Stimulated activated CD4-positive, alpha-beta T cell treated with anti-CD3 and anti-CD28 coated beads, Interleukin-4, amount 100 ng/mL, for 1 hour (primary cell): ENCODE data around the gene CSNK2B.
"Not testable (repeated sequence)": the region's sequence is repeated elsewhere in the genome, so short reads cannot be mapped to it uniquely, and the experiment has no call there.

Source experiments
- DNase-seq: peaks from one replicate; pipeline ENCODE4 v3.0.0-alpha.2; 2020

Gene CSNK2B

GRCh38 chr6:31691078-31691463 is 25.2 kb downstream of the CSNK2B start:
- DNase-seq = no peak

- DNase-seq = no peak
Observed at GRCh38 chr6:31691564-31692108, 25.8 kb downstream of the CSNK2B start.

- no peak for DNase-seq
Observed at GRCh38 chr6:31692353-31692752, 26.5 kb downstream of the CSNK2B start.

- no peak for DNase-seq
Observed at GRCh38 chr6:31692886-31693285, 27.0 kb downstream of the CSNK2B start.

- DNase-seq = no peak
Observed at GRCh38 chr6:31693535-31693934, 27.7 kb downstream of the CSNK2B start.

GRCh38 chr6:31697555-31697954 is 31.7 kb downstream of the CSNK2B start:
- no peak for DNase-seq

GRCh38 chr6:31700740-31701401 is 35.0 kb downstream of the CSNK2B start:
- DNase-seq = no peak

- no peak for DNase-seq
Observed at GRCh38 chr6:31701666-31702404, 36.0 kb downstream of the CSNK2B start.

GRCh38 chr6:31702405-31702818 is 36.5 kb downstream of the CSNK2B start:
- peak; percentile 33 for DNase-seq

GRCh38 chr6:31702819-31703716 is 37.2 kb downstream of the CSNK2B start, which contains the start of gene ABHD16A:
TSS of gene ABHD16A (minus strand) at chr6:31703324. CDS start at chr6:31703281, 43 bp downstream.
- peak; percentile 98 for DNase-seq

- DNase-seq = no peak
Observed at GRCh38 chr6:31705931-31706330, 40.1 kb downstream of the CSNK2B start.

- no peak for DNase-seq
Observed at GRCh38 chr6:31706599-31706998, 40.7 kb downstream of the CSNK2B start, which contains the start of gene LY6G6F. TSS of gene LY6G6F (plus strand) at chr6:31706866. CDS start at chr6:31706907, 41 bp downstream.

GRCh38 chr6:31707701-31708100 is 41.8 kb downstream of the CSNK2B start:
- no peak for DNase-seq

- no peak for DNase-seq
Observed at GRCh38 chr6:31708224-31708623, 42.3 kb downstream of the CSNK2B start.

- not testable (repeated sequence) for DNase-seq
Observed at GRCh38 chr6:31709157-31709556, 43.3 kb downstream of the CSNK2B start.

GRCh38 chr6:31710523-31711219 is 44.8 kb downstream of the CSNK2B start:
- DNase-seq = no peak

- DNase-seq = no peak
Observed at GRCh38 chr6:31711233-31711632, 45.4 kb downstream of the CSNK2B start.

GRCh38 chr6:31712296-31712695 is 46.4 kb downstream of the CSNK2B start:
- no peak for DNase-seq

- no peak for DNase-seq
Observed at GRCh38 chr6:31713465-31713864, 47.6 kb downstream of the CSNK2B start.

- no peak for DNase-seq
Observed at GRCh38 chr6:31713991-31714684, 48.3 kb downstream of the CSNK2B start.
